Astrocyte of the spinal cord (primary cell): ENCODE results near the gene ADCY1.

ENCODE experiments used
- DNase-seq: peaks from one replicate; pipeline ENCODE4 v3.0.0; 2011; ENCODE audit warnings: low read depth, low spot score
- H3K4me3 ChIP-seq: 2 replicates; pipeline ENCODE4 v1.5.1; 2011; ENCODE audit warnings: low read depth, mild to moderate bottlenecking, low read length, moderate library complexity
- CTCF ChIP-seq: IDR thresholded peaks from 2 replicates; pipeline ENCODE4 v1.5.1; 2012; ENCODE audit warnings: low read depth, mild to moderate bottlenecking, low read length, inconsistent platforms
- in situ Hi-C: cut with HindIII; loops from 2 replicates; pipeline ENCODE4 v1.10.0; 2017; ENCODE audit warnings: low sequenced_read_pairs

Gene ADCY1

DNA sequence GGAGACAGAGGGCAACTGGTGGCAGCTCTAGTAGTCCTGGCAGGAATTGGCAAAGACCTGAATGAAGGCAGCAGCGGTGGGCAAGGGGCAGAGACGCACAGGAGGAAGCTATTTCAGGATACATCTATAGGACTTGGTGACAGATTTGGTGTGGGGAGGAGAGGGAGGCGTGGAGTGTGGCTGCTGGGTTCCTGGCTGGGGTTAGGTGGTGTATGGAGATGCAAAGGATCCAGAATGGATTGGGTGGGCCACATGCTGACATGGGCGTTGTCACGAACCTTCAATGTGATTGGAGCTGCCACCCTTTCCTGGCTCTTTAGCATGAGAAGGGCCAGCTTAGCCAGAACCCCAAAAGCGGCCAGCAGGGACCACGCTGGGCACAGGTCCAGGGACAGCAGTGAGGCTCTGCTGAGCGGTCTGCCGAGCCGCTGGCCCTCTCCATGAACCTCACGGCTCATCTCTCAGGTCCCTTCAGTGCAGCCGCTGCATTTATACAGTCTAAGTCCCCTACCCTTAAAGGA lies 10.2 kb upstream of the ADCY1 start:
- H3K4me3 ChIP-seq: no peak overlapping the region
- no peak for DNase-seq
- no peak for TF ChIP-seq CTCF
- in situ Hi-C loops: no loop called here

GRCh38 chr7:45564485-45564884 lies 9.7 kb upstream of the ADCY1 start:
- no peak for TF ChIP-seq CTCF
- no peak for DNase-seq
- no peak overlapping the region for H3K4me3 ChIP-seq
- in situ Hi-C loops: no loop called here

DNA sequence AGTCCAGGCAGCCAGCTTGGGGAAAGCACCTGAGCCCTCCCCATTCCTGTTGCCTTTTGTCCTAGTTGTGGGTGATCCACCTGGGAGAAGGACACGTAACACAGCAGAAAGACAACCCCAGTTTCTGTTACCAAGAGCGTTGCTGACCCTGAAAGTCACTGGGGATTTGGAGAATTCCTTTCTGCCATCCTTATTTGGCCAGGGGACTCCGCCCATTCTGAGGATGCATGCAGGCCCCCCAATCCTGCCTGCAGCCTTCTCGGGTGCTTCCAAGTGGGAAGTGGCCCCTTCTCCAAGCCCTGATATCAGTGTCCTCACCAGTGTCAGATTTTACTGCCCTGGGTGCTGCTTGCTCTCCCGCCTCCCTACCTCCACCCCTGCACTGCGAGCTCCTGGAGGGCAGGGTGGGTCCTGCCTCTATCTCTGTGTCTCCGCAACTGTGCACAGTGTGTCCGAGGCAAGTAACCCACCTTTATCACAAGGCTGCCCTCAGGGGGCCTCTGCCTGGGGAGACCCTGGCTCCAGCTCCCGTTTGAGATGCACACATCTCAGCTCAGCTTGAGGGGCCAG lies 9.2 kb upstream of the ADCY1 start:
- in situ Hi-C loops: no loop called here
- no peak for TF ChIP-seq CTCF
- H3K4me3 ChIP-seq: no peak overlapping the region
- DNase-seq: no peak

DNA sequence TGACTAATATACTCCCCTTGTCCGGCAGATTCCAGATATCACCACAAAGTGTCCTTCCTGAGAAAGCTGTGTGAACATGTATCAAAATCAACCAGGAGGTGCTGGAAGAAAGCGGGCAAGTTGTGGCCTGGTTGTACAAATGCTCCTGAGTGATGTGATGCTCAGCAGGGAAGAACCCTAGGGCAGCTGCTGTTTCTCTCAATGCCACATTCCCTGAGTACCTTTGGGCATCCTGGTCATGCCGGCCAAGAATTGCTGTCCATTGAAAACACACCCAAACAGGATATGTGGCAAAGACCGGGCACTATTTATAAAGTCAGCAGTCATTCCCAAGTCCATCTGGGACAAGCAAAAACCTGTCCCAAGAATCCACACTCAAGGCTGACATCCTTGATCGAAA lies 7.8 kb upstream of the ADCY1 start:
- in situ Hi-C loops: no loop called here
- no peak for DNase-seq
- no peak for TF ChIP-seq CTCF
- no peak overlapping the region for H3K4me3 ChIP-seq

DNA sequence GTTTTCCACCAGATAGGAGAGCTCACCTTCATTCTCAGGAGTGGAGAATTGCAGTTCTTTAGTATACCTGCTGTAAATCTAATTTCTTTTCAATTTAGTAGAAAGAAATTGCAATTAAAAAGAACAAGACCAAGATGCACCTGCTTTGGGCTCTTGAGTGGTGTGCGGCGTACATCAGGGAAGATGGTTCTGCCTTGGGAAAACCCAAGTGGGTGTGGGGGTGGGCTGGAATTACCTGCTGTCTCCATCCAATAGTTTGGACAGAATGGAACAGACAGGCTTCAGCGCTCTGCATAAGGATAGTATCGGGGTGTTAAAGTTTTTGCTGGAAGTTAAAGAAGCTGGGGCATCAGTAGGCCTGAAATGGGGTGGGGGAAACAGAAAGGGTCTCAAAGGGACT lies 7.2 kb upstream of the ADCY1 start:
- no peak for DNase-seq
- H3K4me3 ChIP-seq: no peak overlapping the region
- no peak for TF ChIP-seq CTCF
- in situ Hi-C loops: no loop called here

DNA sequence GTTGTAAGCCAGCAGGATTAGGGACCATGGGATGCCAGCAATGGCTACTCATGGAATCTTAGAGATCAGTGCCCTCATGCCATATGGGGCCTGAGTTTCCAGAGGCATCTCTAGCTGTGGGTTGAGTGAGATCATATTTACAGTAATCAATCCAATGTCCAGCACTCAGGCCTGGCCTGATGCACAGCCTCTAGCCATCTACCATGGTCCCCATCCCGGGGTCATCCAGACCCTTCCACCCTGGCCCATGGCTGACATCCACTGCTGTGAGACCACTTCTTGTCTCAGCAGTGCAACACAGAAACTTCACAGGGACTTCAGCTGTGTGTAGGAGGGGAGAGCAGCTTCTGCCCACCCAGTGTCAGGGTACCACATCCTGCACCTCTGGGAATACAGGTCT lies 6.5 kb upstream of the ADCY1 start:
- no peak overlapping the region for H3K4me3 ChIP-seq
- no peak for DNase-seq
- in situ Hi-C loops: no loop called here
- no peak for TF ChIP-seq CTCF
